Lower lobe of right lung (tissue), 2 donors: ENCODE results near the gene PIK3C3. TPM values are rescaled to one million over a fixed set of nuclear protein-coding genes. Genes with fewer than 3 reads are reported as not detected.

Experiments
- ATAC-seq, 2 donors: fragments of 200-7000 bp; cut with Tn5 transposase; one replicate each; pipeline ENCODE4 v1.9.1; 2020 to 2022; ENCODE audit warnings: mild to moderate bottlenecking in 2 of 2, moderate library complexity in 2 of 2
- DNase-seq: peaks from one replicate; pipeline ENCODE4 v3.0.0-alpha.2; 2020
- H3K27ac ChIP-seq: fragments of 200-600 bp; one replicate; pipeline ENCODE4 v1.8.0; 2022
- H3K27me3 ChIP-seq: fragments of 200-600 bp; one replicate; pipeline ENCODE4 v1.8.0; 2022; ENCODE audit warnings: low read depth
- H3K36me3 ChIP-seq: fragments of 200-600 bp; one replicate; pipeline ENCODE4 v1.8.0; 2022; ENCODE audit warnings: mild to moderate bottlenecking
- H3K4me1 ChIP-seq: fragments of 200-600 bp; one replicate; pipeline ENCODE4 v1.8.0; 2022
- H3K4me3 ChIP-seq: fragments of 200-600 bp; one replicate; pipeline ENCODE4 v1.8.0; 2022; ENCODE audit warnings: mild to moderate bottlenecking
- H3K9me3 ChIP-seq: fragments of 200-600 bp; one replicate; pipeline ENCODE4 v1.8.0; 2022
- CTCF ChIP-seq: fragments of 200-600 bp; IDR thresholded peaks from one replicate; pipeline ENCODE4 v1.8.0; 2022; ENCODE audit warnings: antibody characterized with exemption, mild to moderate bottlenecking
- intact Hi-C: fragments of 100-400 bp; cut with DNase I; formaldehyde crosslinking; loops from one replicate; pipeline ENCODE4 v1.11.0; 2022
- total RNA-seq: library from RNA; stranded (reverse); fragmentation: NEBNext Ultra II Directional; extraction: Animal tissue kit (Norgen Biotek cat#: 25700); gene quantifications from one replicate; pipeline ENCODE4 v1.2.1, GENCODE V29; 2021
- donor health status: DM: no; HTN: yes; CAD: no; lungs with severe emphysema.

Gene PIK3C3
- total RNA-seq, 1 donor from 2014 or later: 51.2 TPM

DNA sequence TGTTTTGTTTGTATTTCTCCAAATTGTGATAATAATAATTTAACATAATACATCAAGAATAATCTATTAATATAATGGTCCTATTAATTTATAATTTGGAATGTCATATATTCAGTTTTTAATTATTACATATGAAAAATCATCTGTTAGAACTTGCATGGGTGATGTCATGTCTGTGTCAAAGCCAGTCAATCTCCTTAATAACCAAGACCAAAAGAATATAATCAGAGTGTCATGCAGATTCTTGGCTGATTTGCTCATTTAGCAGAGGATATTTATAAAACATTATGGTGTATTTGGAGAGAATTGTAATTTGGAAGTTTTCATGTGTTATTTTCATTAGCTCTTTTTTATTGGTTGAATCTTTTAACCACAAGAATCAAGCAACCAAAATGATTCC lies 96.4 kb downstream of the PIK3C3 start:
- no peak for TF ChIP-seq CTCF
- peaks cover 4% of the 10 kb centered on the region for H3K4me1 ChIP-seq
- no peak overlapping the region for H3K27ac ChIP-seq
- H3K27me3 ChIP-seq: no peaks in the 10 kb centered on the region
- H3K4me3 ChIP-seq: no peak overlapping the region
- H3K36me3 ChIP-seq: peaks cover 45% of the 10 kb centered on the region
- DNase-seq (no peak), ATAC-seq (no peak)
- no peaks in the 10 kb centered on the region for H3K9me3 ChIP-seq
- intact Hi-C loops: no loop called here

GRCh38 chr18:42052122-42052708 lies 97.2 kb downstream of the PIK3C3 start:
- no peak for ATAC-seq
- intact Hi-C loops: no loop called here
- H3K36me3 ChIP-seq: peaks cover 40% of the 10 kb centered on the region
- H3K27ac ChIP-seq: no peak overlapping the region
- TF ChIP-seq CTCF: no peak
- DNase-seq: no peak
- peaks cover 4% of the 10 kb centered on the region for H3K4me1 ChIP-seq
- no peak overlapping the region for H3K4me3 ChIP-seq
- no peaks in the 10 kb centered on the region for H3K9me3 ChIP-seq
- H3K27me3 ChIP-seq: no peaks in the 10 kb centered on the region

- no peaks in the 10 kb centered on the region for H3K27me3 ChIP-seq
- peaks cover 36% of the 10 kb centered on the region for H3K36me3 ChIP-seq
- H3K4me1 ChIP-seq: peaks cover 4% of the 10 kb centered on the region
- intact Hi-C loops: no loop called here
- H3K9me3 ChIP-seq: no peaks in the 10 kb centered on the region
- no peak for DNase-seq
- no peak overlapping the region for H3K27ac ChIP-seq
- H3K4me3 ChIP-seq: no peak overlapping the region
- peak; percentile 74 to 76 for ATAC-seq
- TF ChIP-seq CTCF: peak; percentile 80
These were observed 98.3 kb downstream of the PIK3C3 start for GRCh38 chr18:42053188-42053781.

GRCh38 chr18:42064109-42064508 lies 109.1 kb downstream of the PIK3C3 start:
- Histone ChIP-seq H3K36me3 (peaks cover 45% of the 10 kb centered on the region), H3K27ac (no peak overlapping the region), H3K4me3 (no peak overlapping the region), H3K4me1 (no peaks in the 10 kb centered on the region), H3K9me3 (no peaks in the 10 kb centered on the region), H3K27me3 (no peaks in the 10 kb centered on the region)
- intact Hi-C loops: no loop called here
- no peak for DNase-seq
- no peak for TF ChIP-seq CTCF
- no peak for ATAC-seq

DNA sequence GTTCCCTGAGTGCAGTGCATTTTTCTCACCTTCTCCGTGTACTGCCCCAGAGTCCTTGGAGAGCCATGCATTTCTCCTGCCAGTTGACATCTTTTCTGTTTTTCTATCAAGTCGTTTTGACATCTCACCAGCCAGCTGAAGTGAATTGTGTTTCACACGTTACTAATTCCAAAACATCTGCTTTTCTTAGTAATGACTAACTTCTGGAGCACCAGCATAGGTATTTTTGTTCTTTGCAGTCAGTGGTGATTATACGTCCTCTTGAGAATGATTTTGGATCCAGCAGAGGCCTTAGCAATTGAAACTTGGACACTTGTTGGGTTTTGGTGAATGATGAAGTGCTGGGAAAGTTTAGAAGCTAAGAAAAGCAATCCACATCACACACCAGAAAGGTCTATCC lies 112.5 kb downstream of the PIK3C3 start:
- Histone ChIP-seq H3K4me3 (no peak overlapping the region), H3K9me3 (no peaks in the 10 kb centered on the region), H3K4me1 (no peaks in the 10 kb centered on the region), H3K27ac (no peak overlapping the region), H3K27me3 (no peaks in the 10 kb centered on the region), H3K36me3 (peaks cover 58% of the 10 kb centered on the region)
- no peak for DNase-seq
- no peak for ATAC-seq
- TF ChIP-seq CTCF: no peak
- intact Hi-C loops: no loop called here
